ENCODE results near the gene ANKFN1. TPM values are rescaled to one million over a fixed set of nuclear protein-coding genes. Genes with fewer than 3 reads are reported as not detected.

Gene ANKFN1
- polyA plus RNA-seq, 3 donors: 0.89 to 0.99 (median 0.94) TPM

DNA sequence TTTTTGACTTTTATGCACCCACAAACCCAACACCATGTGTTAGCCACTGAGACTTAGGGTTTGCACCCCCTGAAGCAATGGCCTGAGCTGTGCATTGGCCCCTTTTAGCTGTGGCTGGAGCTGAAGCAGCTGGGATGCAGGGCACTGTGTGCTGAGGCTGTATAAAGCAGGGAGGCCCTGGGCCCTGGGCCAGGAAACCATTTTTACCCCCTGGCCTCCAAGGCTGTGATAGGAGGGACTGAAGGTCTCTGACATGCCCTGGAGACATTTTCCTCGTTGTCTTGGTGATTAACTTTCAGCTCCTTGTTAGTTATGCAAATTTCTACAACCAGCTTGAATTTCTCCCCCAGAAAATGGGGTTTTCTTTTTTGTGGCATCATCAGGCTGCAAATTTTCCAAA lies 6.7 kb upstream of the ANKFN1 start:
- no peak for DNase-seq

- DNase-seq: no peak
Measured at GRCh38 chr17:56148333-56148732, 4.9 kb upstream of the ANKFN1 start.

DNA sequence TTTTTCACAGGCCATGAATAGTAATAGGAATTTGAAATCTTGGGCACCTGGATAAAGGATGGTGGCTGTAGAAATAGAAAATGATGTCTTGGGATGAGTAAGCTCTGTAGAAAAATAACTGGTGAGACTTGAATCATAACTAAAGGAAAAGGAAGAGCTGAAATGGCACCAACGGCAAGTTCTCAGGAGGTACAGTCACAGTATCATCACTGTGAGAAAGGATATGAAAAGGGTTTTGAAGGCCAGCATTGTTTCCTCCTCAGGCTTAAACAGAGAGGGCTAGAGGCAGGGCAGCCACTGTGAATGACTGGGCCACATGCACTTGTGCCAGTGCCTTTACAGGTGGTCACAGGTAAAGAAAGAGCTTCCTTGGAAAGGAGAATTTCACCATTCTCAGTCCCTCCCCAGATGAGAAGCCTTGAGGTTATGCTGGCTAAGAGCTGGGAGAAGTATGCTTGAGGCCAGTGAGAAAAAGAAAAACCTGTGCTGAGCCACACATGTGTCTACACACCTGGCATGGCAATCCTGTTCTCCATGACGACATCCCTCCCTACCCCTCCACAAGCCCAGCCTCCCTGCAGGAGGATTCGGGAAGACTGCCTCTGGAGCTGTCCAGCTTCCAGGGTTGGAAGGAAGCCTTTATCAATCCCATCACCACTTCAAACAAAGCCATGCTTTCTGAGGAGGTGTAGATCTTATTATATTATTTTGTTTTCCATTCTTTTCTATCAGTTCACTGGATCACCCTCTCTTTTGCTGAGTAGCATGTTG lies 3.8 kb upstream of the ANKFN1 start:
- no peak for DNase-seq

DNA sequence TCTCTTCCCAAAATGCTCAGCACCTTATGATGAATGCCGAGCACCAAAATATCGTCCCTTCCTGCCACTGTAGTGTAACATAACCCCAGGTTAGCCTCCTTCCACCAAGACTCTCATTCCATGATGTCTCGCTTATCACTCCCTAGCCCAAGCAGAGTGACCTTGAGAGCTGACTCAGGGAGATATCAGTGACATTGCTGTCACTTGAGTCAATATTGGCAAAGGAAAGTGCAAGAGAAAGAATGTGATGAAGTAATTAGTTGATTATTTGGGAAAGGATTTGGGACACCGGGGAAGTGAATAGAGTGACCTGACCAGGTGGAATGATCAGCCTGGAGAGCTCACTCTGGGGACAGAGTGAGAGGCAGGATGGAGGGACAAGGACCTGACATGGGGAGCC lies 2.6 kb upstream of the ANKFN1 start:
- no peak for DNase-seq

- DNase-seq: no peak
Measured at GRCh38 chr17:56157845-56158244, 4.6 kb downstream of the ANKFN1 start.

- DNase-seq: no peak
Measured at GRCh38 chr17:56158344-56158743, 5.1 kb downstream of the ANKFN1 start.

GRCh38 chr17:56158915-56159825 lies 5.9 kb downstream of the ANKFN1 start:
- no peak for DNase-seq

GRCh38 chr17:56159826-56160380 lies 6.6 kb downstream of the ANKFN1 start:
- no peak for DNase-seq

DNA sequence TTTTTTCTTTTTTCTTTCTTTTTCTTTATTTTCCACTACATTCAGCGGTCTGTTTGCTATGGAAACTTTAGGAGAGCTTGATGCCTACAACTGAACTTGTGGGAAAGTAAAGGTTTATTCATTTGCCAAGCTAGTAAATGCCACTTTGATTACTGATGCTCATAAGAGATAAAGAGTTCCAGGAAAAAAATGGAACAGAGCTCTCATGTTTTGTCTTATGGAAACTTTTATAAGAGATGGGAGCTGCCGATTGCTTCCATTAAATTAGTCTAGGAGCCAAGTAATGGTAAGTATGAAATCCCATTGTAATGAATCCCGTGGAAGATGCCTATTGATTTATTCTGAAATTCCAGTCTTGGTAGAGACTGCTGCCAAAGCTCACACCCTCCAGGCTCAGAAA lies 7.1 kb downstream of the ANKFN1 start:
- DNase-seq: no peak

DNA sequence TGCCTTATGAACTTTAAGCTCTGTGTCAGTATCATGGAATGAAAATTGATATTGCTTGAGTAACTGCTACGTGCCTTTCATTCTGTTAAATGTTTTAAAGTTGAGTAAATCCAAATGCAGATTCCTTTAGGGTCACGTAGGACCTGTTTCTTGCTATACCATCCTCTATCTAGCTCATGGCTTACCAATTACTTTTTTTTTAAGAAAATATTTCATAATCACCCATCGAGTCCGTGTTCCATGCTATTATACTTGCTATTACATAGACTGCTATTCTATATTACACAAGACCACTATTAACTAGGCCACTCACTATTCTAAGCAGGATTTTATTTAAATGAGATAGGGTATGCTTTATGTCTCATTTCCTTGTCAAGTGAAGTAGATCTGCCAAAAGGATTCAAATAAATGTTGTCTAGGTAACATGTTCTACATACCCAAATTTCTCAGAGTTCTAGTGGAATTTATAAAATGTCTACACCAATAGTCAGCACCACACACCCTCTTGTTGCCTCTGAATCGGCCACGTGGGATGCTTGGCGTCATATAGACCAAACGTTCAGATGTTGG lies 11.9 kb downstream of the ANKFN1 start:
- no peak for DNase-seq

- DNase-seq: no peak
Measured at GRCh38 chr17:56167491-56167890, 14.2 kb downstream of the ANKFN1 start.

GRCh38 chr17:56169621-56170020 lies 16.3 kb downstream of the ANKFN1 start:
- no peak for DNase-seq

- no peak for DNase-seq
Measured at GRCh38 chr17:56171186-56171959, 18.1 kb downstream of the ANKFN1 start.

GRCh38 chr17:56172517-56172982 lies 19.3 kb downstream of the ANKFN1 start:
- no peak for DNase-seq

GRCh38 chr17:56173026-56173425 lies 19.8 kb downstream of the ANKFN1 start:
- DNase-seq: no peak

DNA sequence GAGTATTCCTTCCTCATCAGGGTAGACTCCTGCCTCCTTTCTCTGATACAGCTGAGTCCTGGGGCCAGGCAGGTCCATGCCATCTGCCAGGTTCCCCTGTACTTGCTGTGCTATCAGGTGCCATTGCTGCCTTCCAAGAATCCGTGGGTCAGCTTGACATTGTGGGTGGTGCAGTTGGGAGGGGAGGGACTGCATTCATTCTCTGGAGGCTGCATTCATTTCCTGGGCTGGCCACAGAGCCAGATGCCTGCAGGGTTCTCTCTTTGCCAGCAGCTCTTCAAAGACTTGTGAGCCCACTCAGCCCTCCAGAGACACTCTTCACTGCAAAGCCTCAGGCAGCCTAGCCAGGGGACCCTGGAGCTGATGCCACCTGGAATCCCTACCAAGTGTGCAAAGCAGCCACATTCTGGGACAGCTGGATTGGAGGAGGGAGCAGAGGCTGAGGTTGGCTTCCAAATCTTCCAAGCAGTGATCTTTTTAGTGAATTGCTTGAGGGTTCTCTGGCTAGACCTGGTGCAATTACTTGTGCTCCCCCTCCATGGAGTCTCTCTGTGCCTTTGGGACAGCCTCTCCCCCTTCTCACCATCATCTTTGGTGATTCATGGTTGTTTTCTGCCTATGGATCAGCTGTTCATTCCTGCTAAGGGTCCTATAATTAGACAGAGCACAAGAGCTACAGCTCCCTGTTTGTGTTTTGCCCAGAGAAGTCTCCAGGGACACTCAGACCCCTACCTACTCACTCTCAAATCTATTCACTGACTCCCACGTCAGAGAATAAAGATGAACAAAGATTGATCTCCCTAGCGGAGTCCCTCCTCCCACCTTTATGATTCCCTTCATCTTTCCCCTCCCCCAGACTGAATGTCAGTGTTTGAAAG lies 20.9 kb downstream of the ANKFN1 start:
- no peak for DNase-seq

- no peak for DNase-seq
Measured at GRCh38 chr17:56175299-56175955, 22.2 kb downstream of the ANKFN1 start.

DNA sequence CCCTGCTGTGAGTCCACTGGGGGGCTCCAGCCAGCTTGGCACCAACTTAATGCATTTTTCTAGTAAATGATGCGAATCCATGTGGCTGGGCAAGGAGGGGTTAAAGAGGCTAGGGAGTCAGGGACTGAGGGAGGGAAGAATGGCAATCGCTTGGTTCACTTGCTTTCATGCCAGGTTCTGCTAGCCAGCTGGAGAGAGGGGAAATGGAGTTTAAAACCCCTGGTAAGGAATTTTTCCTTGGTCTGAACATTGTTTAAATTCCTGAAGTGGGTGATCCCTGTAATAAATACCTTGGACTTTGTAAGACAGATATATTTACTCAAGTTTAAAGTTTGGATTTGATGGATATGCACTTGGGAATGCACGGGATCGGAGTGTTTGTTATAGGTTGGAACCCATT lies 22.8 kb downstream of the ANKFN1 start:
- peak; percentile 48 for DNase-seq

DNA sequence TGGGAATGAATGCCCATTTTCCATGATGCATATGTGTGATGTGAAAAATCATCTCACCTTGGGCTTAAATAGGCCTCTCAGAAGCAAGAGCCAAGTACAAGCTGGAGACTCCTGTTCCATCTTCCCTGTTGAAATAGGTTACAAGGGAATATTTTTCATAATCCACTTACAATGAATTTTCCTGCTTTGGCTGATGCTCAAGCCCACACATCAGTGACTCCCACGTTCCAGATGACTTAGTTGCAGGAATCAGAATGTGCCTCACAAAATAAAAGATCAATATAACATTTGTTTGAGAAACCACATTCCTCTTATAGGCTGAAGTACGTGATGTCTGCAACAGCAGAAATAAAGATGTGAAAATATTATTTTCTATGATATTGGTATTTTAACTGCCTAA lies 24.1 kb downstream of the ANKFN1 start:
- DNase-seq: no peak

DNA sequence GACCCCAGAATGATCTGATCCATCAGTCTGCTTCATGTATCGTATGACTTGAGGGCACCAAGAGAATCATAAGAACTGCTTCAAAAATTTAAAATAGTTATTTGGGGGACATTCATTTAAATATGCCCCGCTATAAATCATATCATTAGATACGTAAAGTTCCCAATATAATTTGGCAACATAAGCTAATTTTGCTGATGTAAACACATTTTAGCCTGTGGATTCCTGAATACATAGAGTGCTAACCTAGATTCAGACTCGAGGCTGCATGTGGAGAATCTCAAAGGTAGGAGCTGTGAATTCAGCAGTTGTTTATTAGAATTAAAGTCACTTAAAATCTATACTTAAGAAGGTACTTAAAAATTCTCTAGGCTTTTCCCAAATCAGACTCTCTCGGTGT lies 24.9 kb downstream of the ANKFN1 start:
- no peak for DNase-seq

Measured in renal pelvis (tissue), 4 donors.